Activated effector memory CD4-positive, alpha-beta T cell treated with Interleukin-2 at 50 U/mL for 16 hours (primary cell): Measurements from ENCODE around the gene SOX6.
"Not testable (repeated sequence)": the region's sequence is repeated elsewhere in the genome, so short reads cannot be mapped to it uniquely, and the experiment has no call there.

Source experiments
- DNase-seq: peaks from one replicate; pipeline ENCODE4 v3.0.0-alpha.2; 2020

The SOX6 gene

GRCh38 chr11:16356057-16356760 is at the start of gene SOX6:
SOX6 (minus strand) TSS chr11:16356546; CDS start chr11:16341248, 15,298 bp downstream.
- no peak for DNase-seq

- DNase-seq = no peak
Observed at GRCh38 chr11:16404781-16405285, 48.5 kb upstream of the SOX6 start.

- no peak for DNase-seq
Observed at GRCh38 chr11:16403851-16404250, 47.5 kb upstream of the SOX6 start.

- DNase-seq = no peak
Observed at GRCh38 chr11:16403448-16403803, 47.1 kb upstream of the SOX6 start.

GRCh38 chr11:16402654-16403447 is 46.5 kb upstream of the SOX6 start:
- DNase-seq = no peak

- DNase-seq = no peak
Observed at GRCh38 chr11:16397390-16397789, 41.0 kb upstream of the SOX6 start.

- no peak for DNase-seq
Observed at GRCh38 chr11:16395601-16396000, 39.3 kb upstream of the SOX6 start.

GRCh38 chr11:16394947-16395346 is 38.6 kb upstream of the SOX6 start:
- DNase-seq = no peak

- no peak for DNase-seq
Observed at GRCh38 chr11:16393340-16393739, 37.0 kb upstream of the SOX6 start.

- DNase-seq = no peak
Observed at GRCh38 chr11:16392616-16393015, 36.3 kb upstream of the SOX6 start.

GRCh38 chr11:16390826-16391225 is 34.5 kb upstream of the SOX6 start:
- not testable (repeated sequence) for DNase-seq

- no peak for DNase-seq
Observed at GRCh38 chr11:16385099-16385498, 28.8 kb upstream of the SOX6 start.

GRCh38 chr11:16382638-16383380 is 26.5 kb upstream of the SOX6 start:
- DNase-seq = no peak

GRCh38 chr11:16382186-16382585 is 25.8 kb upstream of the SOX6 start:
- DNase-seq = no peak

GRCh38 chr11:16380941-16381568 is 24.7 kb upstream of the SOX6 start:
- DNase-seq = no peak

GRCh38 chr11:16378906-16379305 is 22.6 kb upstream of the SOX6 start:
- no peak for DNase-seq

- DNase-seq = no peak
Observed at GRCh38 chr11:16377746-16378145, 21.4 kb upstream of the SOX6 start.

GRCh38 chr11:16375664-16376063 is 19.3 kb upstream of the SOX6 start:
- DNase-seq = not testable (repeated sequence)

GRCh38 chr11:16373768-16374167 is 17.4 kb upstream of the SOX6 start:
- no peak for DNase-seq

GRCh38 chr11:16372355-16372754 is 16.0 kb upstream of the SOX6 start:
- DNase-seq = no peak

- no peak for DNase-seq
Observed at GRCh38 chr11:16367252-16367651, 10.9 kb upstream of the SOX6 start.

GRCh38 chr11:16365581-16366228 is 9.4 kb upstream of the SOX6 start:
- no peak for DNase-seq

GRCh38 chr11:16364254-16364653 is 7.9 kb upstream of the SOX6 start:
- no peak for DNase-seq
